ENCODE measurements around the gene ITPRIPL1. TPM values are rescaled to one million over a fixed set of nuclear protein-coding genes. Genes with fewer than 3 reads are reported as not detected.

Gene ITPRIPL1
- total RNA-seq, 2 experiments from 2014 or later, result 33.3 to 39.2 TPM

GRCh38 chr2:96344011-96344410 lies 18.9 kb downstream of the ITPRIPL1 start:
- Mint-ChIP-seq H3K27me3 (no peaks in the 10 kb centered on the region), H3K27ac (peak overlapping the region; percentile 79), H3K9me3 (no peaks in the 10 kb centered on the region), H3K4me1 (peaks cover 54% of the 10 kb centered on the region), H3K4me3 (no peak overlapping the region), H3K36me3 (ENCODE audit: low read depth) (peaks cover 73% of the 10 kb centered on the region)
- DNase-seq, result peak; percentile 38
- CTCF ChIA-PET, result interaction anchor here (0.8 to 2.8 kb wide), 5 partner anchors 9 to 476 kb away, joined by 3 to 21 read pairs (median 3); partner anchors contain the start of genes ITPRIPL1 and NCAPH
- POLR2A ChIA-PET, result interaction anchor here (0.7 kb wide), 1 partner anchor 46 kb away, joined by 4 read pairs; no protein-coding TSS in a partner anchor

- H3K36me3 Mint-ChIP-seq (ENCODE audit: low read depth), result peaks cover 77% of the 10 kb centered on the region
- H3K4me1 Mint-ChIP-seq, result peaks cover 47% of the 10 kb centered on the region
- H3K4me3 Mint-ChIP-seq, result no peak overlapping the region
- CTCF ChIA-PET, result interaction anchor here (0.8 to 2.8 kb wide), 7 partner anchors 10 to 136 kb away, joined by 3 to 21 read pairs (median 5); partner anchors contain the start of gene NCAPH
- H3K9me3 Mint-ChIP-seq, result no peaks in the 10 kb centered on the region
- no peak overlapping the region for H3K27ac Mint-ChIP-seq
- POLR2A ChIA-PET, result no interaction called here
- no peak for DNase-seq
- no peaks in the 10 kb centered on the region for H3K27me3 Mint-ChIP-seq
Measured at GRCh38 chr2:96345438-96345837, 20.3 kb downstream of the ITPRIPL1 start.

- peaks cover 43% of the 10 kb centered on the region for H3K4me1 Mint-ChIP-seq
Measured at GRCh38 chr2:96345868-96346462, 20.8 kb downstream of the ITPRIPL1 start.

GRCh38 chr2:96347395-96347794 lies 22.3 kb downstream of the ITPRIPL1 start:
- Mint-ChIP-seq H3K27me3 (no peaks in the 10 kb centered on the region), H3K4me3 (no peak overlapping the region), H3K36me3 (ENCODE audit: low read depth) (peaks cover 69% of the 10 kb centered on the region), H3K27ac (no peak overlapping the region), H3K9me3 (no peaks in the 10 kb centered on the region), H3K4me1 (peaks cover 28% of the 10 kb centered on the region)
- DNase-seq, result no peak
- ChIA-PET POLR2A (no interaction called here), CTCF (interaction anchor here (0.6 to 1.5 kb wide), 2 partner anchors 20 to 27 kb away, joined by 3 to 4 read pairs; no protein-coding TSS in a partner anchor)

More at GRCh38 chr2:96345868-96346462, 20.8 kb downstream of the ITPRIPL1 start:
- H3K27ac Mint-ChIP-seq, result no peak overlapping the region
- CTCF ChIA-PET, result interaction anchor here (0.6 to 2.8 kb wide), 9 partner anchors 10 to 615 kb away, joined by 3 to 21 read pairs (median 4); partner anchors contain the start of gene NCAPH
- H3K27me3 Mint-ChIP-seq, result no peaks in the 10 kb centered on the region
- no peaks in the 10 kb centered on the region for H3K9me3 Mint-ChIP-seq
- POLR2A ChIA-PET, result no interaction called here
- H3K4me3 Mint-ChIP-seq, result no peak overlapping the region
- no peak for DNase-seq
- H3K36me3 Mint-ChIP-seq (ENCODE audit: low read depth), result peaks cover 79% of the 10 kb centered on the region

- CTCF ChIA-PET, result interaction anchor here (0.5 to 1.8 kb wide), 3 partner anchors 13 to 86 kb away, joined by 3 read pairs; no protein-coding TSS in a partner anchor
- POLR2A ChIA-PET, result no interaction called here
- no peaks in the 10 kb centered on the region for H3K9me3 Mint-ChIP-seq
- no peak overlapping the region for H3K27ac Mint-ChIP-seq
- DNase-seq, result no peak
- no peaks in the 10 kb centered on the region for H3K27me3 Mint-ChIP-seq
- peaks cover 61% of the 10 kb centered on the region for H3K36me3 Mint-ChIP-seq (ENCODE audit: low read depth)
- H3K4me3 Mint-ChIP-seq, result no peak overlapping the region
- no peaks in the 10 kb centered on the region for H3K4me1 Mint-ChIP-seq
Measured at GRCh38 chr2:96353032-96353561, 28.0 kb downstream of the ITPRIPL1 start.

GRCh38 chr2:96353606-96354101 lies 28.5 kb downstream of the ITPRIPL1 start:
- no peaks in the 10 kb centered on the region for H3K4me1 Mint-ChIP-seq
- ChIA-PET POLR2A (no interaction called here), CTCF (interaction anchor here (1.0 to 1.8 kb wide), 2 partner anchors 22 to 53 kb away, joined by 3 read pairs; no protein-coding TSS in a partner anchor)

GRCh38 chr2:96354492-96354891 lies 29.4 kb downstream of the ITPRIPL1 start:
- ChIA-PET POLR2A (no interaction called here), CTCF (interaction anchor here (1.0 to 1.8 kb wide), 2 partner anchors 23 to 52 kb away, joined by 3 read pairs; no protein-coding TSS in a partner anchor)
- no peak for DNase-seq
- Mint-ChIP-seq H3K9me3 (no peaks in the 10 kb centered on the region), H3K4me3 (no peak overlapping the region), H3K4me1 (peaks cover 7% of the 10 kb centered on the region), H3K27me3 (no peaks in the 10 kb centered on the region), H3K36me3 (ENCODE audit: low read depth) (peaks cover 55% of the 10 kb centered on the region), H3K27ac (no peak overlapping the region)

More at GRCh38 chr2:96353606-96354101, 28.5 kb downstream of the ITPRIPL1 start:
- no peaks in the 10 kb centered on the region for H3K9me3 Mint-ChIP-seq
- H3K27me3 Mint-ChIP-seq, result no peaks in the 10 kb centered on the region
- no peak for DNase-seq
- peaks cover 61% of the 10 kb centered on the region for H3K36me3 Mint-ChIP-seq (ENCODE audit: low read depth)
- no peak overlapping the region for H3K27ac Mint-ChIP-seq
- H3K4me3 Mint-ChIP-seq, result no peak overlapping the region

GRCh38 chr2:96356889-96357288 lies 31.8 kb downstream of the ITPRIPL1 start:
- H3K27ac Mint-ChIP-seq, result no peak overlapping the region
- H3K4me1 Mint-ChIP-seq, result peaks cover 13% of the 10 kb centered on the region
- H3K4me3 Mint-ChIP-seq, result no peak overlapping the region
- no peaks in the 10 kb centered on the region for H3K27me3 Mint-ChIP-seq
- no peak for DNase-seq
- no peaks in the 10 kb centered on the region for H3K9me3 Mint-ChIP-seq
- ChIA-PET CTCF (interaction anchor here (0.5 to 1.9 kb wide), 2 partner anchors 11 to 225 kb away, joined by 4 to 5 read pairs; no protein-coding TSS in a partner anchor), POLR2A (no interaction called here)
- H3K36me3 Mint-ChIP-seq (ENCODE audit: low read depth), result peaks cover 60% of the 10 kb centered on the region

- Mint-ChIP-seq H3K4me3 (no peak overlapping the region), H3K4me1 (peaks cover 13% of the 10 kb centered on the region), H3K27ac (no peak overlapping the region), H3K27me3 (no peaks in the 10 kb centered on the region), H3K9me3 (no peaks in the 10 kb centered on the region), H3K36me3 (ENCODE audit: low read depth) (peaks cover 57% of the 10 kb centered on the region)
- DNase-seq, result peak; percentile 49
- CTCF ChIA-PET, result no interaction called here
- POLR2A ChIA-PET, result no interaction called here
Measured at GRCh38 chr2:96359310-96359709, 34.2 kb downstream of the ITPRIPL1 start.

- Mint-ChIP-seq H3K27ac (peak overlapping the region; percentile 54), H3K27me3 (no peaks in the 10 kb centered on the region), H3K36me3 (ENCODE audit: low read depth) (peaks cover 56% of the 10 kb centered on the region), H3K4me1 (peaks cover 13% of the 10 kb centered on the region), H3K4me3 (no peak overlapping the region), H3K9me3 (no peaks in the 10 kb centered on the region)
- DNase-seq, result no peak
- CTCF ChIA-PET, result no interaction called here
- POLR2A ChIA-PET, result no interaction called here
Measured at GRCh38 chr2:96359866-96360265, 34.7 kb downstream of the ITPRIPL1 start.

GRCh38 chr2:96361751-96362150 lies 36.6 kb downstream of the ITPRIPL1 start:
- Mint-ChIP-seq H3K27me3 (no peaks in the 10 kb centered on the region), H3K27ac (no peak overlapping the region), H3K9me3 (no peaks in the 10 kb centered on the region), H3K4me1 (peaks cover 13% of the 10 kb centered on the region), H3K4me3 (no peak overlapping the region), H3K36me3 (ENCODE audit: low read depth) (peaks cover 64% of the 10 kb centered on the region)
- ChIA-PET POLR2A (no interaction called here), CTCF (interaction anchor here (0.8 kb wide), 1 partner anchor 16 kb away, joined by 3 read pairs; no protein-coding TSS in a partner anchor)
- no peak for DNase-seq

GRCh38 chr2:96369186-96369585 lies 44.1 kb downstream of the ITPRIPL1 start:
- H3K27me3 Mint-ChIP-seq, result no peaks in the 10 kb centered on the region
- H3K4me3 Mint-ChIP-seq, result no peak overlapping the region
- no peak for DNase-seq
- H3K4me1 Mint-ChIP-seq, result no peaks in the 10 kb centered on the region
- no peaks in the 10 kb centered on the region for H3K9me3 Mint-ChIP-seq
- ChIA-PET POLR2A (no interaction called here), CTCF (interaction anchor here (1.7 kb wide), 1 partner anchor 126 kb away, joined by 3 read pairs; no protein-coding TSS in a partner anchor)
- H3K27ac Mint-ChIP-seq, result no peak overlapping the region
- peaks cover 76% of the 10 kb centered on the region for H3K36me3 Mint-ChIP-seq (ENCODE audit: low read depth)
